Endothelial cell (in vitro differentiated cells): ENCODE measurements around the gene RBM19. TPM values are rescaled to one million over a fixed set of nuclear protein-coding genes. Genes with fewer than 3 reads are reported as not detected.

ENCODE experiments used
- DNase-seq: peaks from one replicate; pipeline ENCODE4 v3.0.0; 2021; ENCODE audit warnings: low spot score
- H3K27ac Mint-ChIP-seq: one replicate; pipeline ENCODE4 v1.8.0; 2021; ENCODE audit warnings: mixed read lengths, inconsistent platforms; ENCODE audit not compliant: unreplicated experiment
- H3K27me3 Mint-ChIP-seq: one replicate; pipeline ENCODE4 v1.8.0; 2021; ENCODE audit warnings: mild to moderate bottlenecking, moderate library complexity, mixed read lengths, inconsistent platforms; ENCODE audit not compliant: unreplicated experiment
- H3K36me3 Mint-ChIP-seq: one replicate; pipeline ENCODE4 v1.8.0; 2021; ENCODE audit warnings: mild to moderate bottlenecking, low read depth, mixed read lengths, inconsistent platforms; ENCODE audit not compliant: unreplicated experiment
- H3K4me1 Mint-ChIP-seq: one replicate; pipeline ENCODE4 v1.8.0; 2021; ENCODE audit warnings: mild to moderate bottlenecking, mixed read lengths, inconsistent platforms; ENCODE audit not compliant: unreplicated experiment
- H3K4me3 Mint-ChIP-seq: one replicate; pipeline ENCODE4 v1.8.0; 2021; ENCODE audit warnings: mild to moderate bottlenecking, mixed read lengths, inconsistent platforms; ENCODE audit not compliant: unreplicated experiment
- H3K9me3 Mint-ChIP-seq: one replicate; pipeline ENCODE4 v1.8.0; 2021; ENCODE audit warnings: mixed read lengths, inconsistent platforms; ENCODE audit not compliant: unreplicated experiment
- CTCF ChIP-seq: fragments of 200-600 bp; sonication (generic); IDR thresholded peaks from one replicate; pipeline ENCODE4 v1.5.0; 2021; ENCODE audit warnings: antibody characterized with exemption; ENCODE audit not compliant: unreplicated experiment
- total RNA-seq: library from RNA; stranded (reverse); fragmentation: NEBNext Ultra II Directional; extraction: Animal tissue kit (Norgen Biotek cat#: 25700); gene quantifications from one replicate; pipeline ENCODE4 v1.2.1, GENCODE V29; 2021; ENCODE audit not compliant: unreplicated experiment

Gene RBM19
- total RNA-seq, 1 donor from 2014 or later: 27.4 TPM

- Mint-ChIP-seq H3K9me3 (no peaks in the 10 kb centered on the region), H3K4me3 (no peak overlapping the region), H3K4me1 (no peaks in the 10 kb centered on the region), H3K36me3 (peaks cover 26% of the 10 kb centered on the region), H3K27ac (no peak overlapping the region), H3K27me3 (peaks cover 3% of the 10 kb centered on the region)
- TF ChIP-seq CTCF: no peak
- no peak for DNase-seq
Measured at GRCh38 chr12:113954547-113954946, 11.6 kb downstream of the RBM19 start.

- Mint-ChIP-seq H3K27ac (no peak overlapping the region), H3K36me3 (peaks cover 36% of the 10 kb centered on the region)
Measured at GRCh38 chr12:113950873-113951272, 15.3 kb downstream of the RBM19 start.

GRCh38 chr12:113949321-113950305 is 16.5 kb downstream of the RBM19 start:
- no peak for TF ChIP-seq CTCF
- Mint-ChIP-seq H3K36me3 (peaks cover 38% of the 10 kb centered on the region), H3K4me1 (no peaks in the 10 kb centered on the region), H3K9me3 (no peaks in the 10 kb centered on the region), H3K4me3 (no peak overlapping the region), H3K27ac (no peak overlapping the region), H3K27me3 (peaks cover 5% of the 10 kb centered on the region)
- no peak for DNase-seq

More at GRCh38 chr12:113950873-113951272, 15.3 kb downstream of the RBM19 start:
- H3K9me3 Mint-ChIP-seq: no peaks in the 10 kb centered on the region
- peaks cover 9% of the 10 kb centered on the region for H3K27me3 Mint-ChIP-seq
- no peaks in the 10 kb centered on the region for H3K4me1 Mint-ChIP-seq
- no peak overlapping the region for H3K4me3 Mint-ChIP-seq
- DNase-seq: no peak
- no peak for TF ChIP-seq CTCF

GRCh38 chr12:113948151-113948914 is 17.8 kb downstream of the RBM19 start:
- no peak for DNase-seq
- no peak for TF ChIP-seq CTCF
- no peak overlapping the region for H3K27ac Mint-ChIP-seq
- H3K4me1 Mint-ChIP-seq: no peaks in the 10 kb centered on the region
- peaks cover 5% of the 10 kb centered on the region for H3K27me3 Mint-ChIP-seq
- no peaks in the 10 kb centered on the region for H3K9me3 Mint-ChIP-seq
- H3K36me3 Mint-ChIP-seq: peaks cover 37% of the 10 kb centered on the region
- no peak overlapping the region for H3K4me3 Mint-ChIP-seq
